ENCODE results near the gene KRT10. TPM values are rescaled to one million over a fixed set of nuclear protein-coding genes. Genes with fewer than 3 reads are reported as not detected.
A peak's percentile ranks its signal among the peaks of the same experiment; 100 is the strongest.

KRT10 gene
- total and polyA plus RNA-seq, 9 of the 15 experiments (the other 6 are each of a cell fraction or from before 2014, with no cell fraction given) = 47.0 to 179 (median 76.2) TPM

GRCh38 chr17:40816569-40816968 is 5.8 kb downstream of the KRT10 start:
- intact Hi-C loops (cut with micrococcal nuclease) (loop anchor here (5.0 kb wide), 1 partner anchor 851 kb away; no protein-coding TSS in a partner anchor), in situ Hi-C loops (cut with MboI) (no loop called here)
- peak; percentile 29; the same call in 1 of the 2 replicates for TF ChIP-seq ZNF592 (IDR thresholded peaks at IDR 0.05)
- TF ChIP-seq TFE3 (CRISPR knock-in tag; IDR thresholded peaks at IDR 0.05) = no peak
- no peak for TF ChIP-seq BRF1 (IDR thresholded peaks at IDR 0.05; ENCODE audit: borderline replicate concordance, extremely low read depth, insufficient read length)
- peak; percentile 58 for TF ChIP-seq NCOR1 (IDR thresholded peaks at IDR 0.05)
- TF ChIP-seq ZBTB5 (IDR thresholded peaks at IDR 0.05) = peak; percentile 70
- TF ChIP-seq ARID3A (IDR thresholded peaks at IDR 0.05; ENCODE audit: borderline replicate concordance, low read depth, low read length) = peak; percentile 91; the same call in 1 of the 2 replicates
- TF ChIP-seq RNF2 (IDR thresholded peaks at IDR 0.05) = no peak
- no peak for TF ChIP-seq ID3 (CRISPR knock-in tag; IDR thresholded peaks at IDR 0.05)
- TF ChIP-seq ID3 (tag; IDR thresholded peaks at IDR 0.05) = no peak
- TF ChIP-seq CBFA2T2 (conservative IDR thresholded peaks at IDR 0.05) = peak; percentile 70
- peak; percentile 75 to 84 for TF ChIP-seq KDM1A (IDR thresholded peaks at IDR 0.05)

More at GRCh38 chr17:40816569-40816968, 5.8 kb downstream of the KRT10 start:
- BruUV-seq (replicated peaks) = no TSS peak
- WGBS (ENCODE audit: insufficient coverage, low coverage, missing lambda C conversion rate) = 13% methylated on average over 3 of the region's 3 CpGs
- Histone ChIP-seq H2AFZ (ENCODE audit: low read depth, low read length) (no peak overlapping the region), H3K9me3 (replicated peaks; ENCODE audit: control insufficient read depth, insufficient read depth, low read depth, low read length) (no peaks in the 10 kb centered on the region), H3K4me1 (replicated peaks in 1 of 2; ENCODE audit: control insufficient read depth in 2 of 2, insufficient read depth in 2 of 2, low read length in 2 of 2) (peaks cover 4 to 23% of the 10 kb centered on the region in 2 experiments), H3K36me3 (ENCODE audit: control insufficient read depth, insufficient read depth, low read length) (peaks cover 25% of the 10 kb centered on the region), H3K27me3 (ENCODE audit: control insufficient read depth in 2 of 2, insufficient read depth in 2 of 2, low read length in 2 of 2) (no peaks in the 10 kb centered on the region), H3K9ac (ENCODE audit: insufficient read depth in 1 of 2, low read depth in 2 of 2, low read length in 2 of 2) (peak overlapping the region in 1 of 2 experiments; percentile 97; a peak in 1 of 4 replicates), H4K20me1 (replicated peaks; ENCODE audit: control insufficient read depth, insufficient read depth, low read length) (no peaks in the 10 kb centered on the region), H3K79me2 (ENCODE audit: control insufficient read depth, insufficient read depth, low read length) (peaks cover 46% of the 10 kb centered on the region), H3K4me2 (ENCODE audit: insufficient read depth, low read length) (peak overlapping the region; percentile 63), H3K4me3 (no peak overlapping the region), H3K27ac (ENCODE audit: extremely low read depth, low read depth, low read length) (peak overlapping the region; percentile 65), H3K9me1 (ENCODE audit: control insufficient read depth, insufficient read depth, low read length) (peaks cover 5% of the 10 kb centered on the region)
- FAIRE-seq (no peak), DNase-seq (ENCODE audit: extremely low read depth in 1 of 4, low spot score in 3 of 4) (peak; percentile 46 to 69 (median 59)), ATAC-seq (peak; percentile 13; the same call in 1 of the 3 replicates)
- ChIA-PET CTCF (ENCODE audit: low intra/inter-chr PET ratio) (no interaction called here), POLR2A (no interaction called here)
